NCI-H460 (cell line): ENCODE results near the gene SELPLG. TPM values are rescaled to one million over a fixed set of nuclear protein-coding genes. Genes with fewer than 3 reads are reported as not detected.
"Not testable (repeated sequence)": the region's sequence is repeated elsewhere in the genome, so short reads cannot be mapped to it uniquely, and the experiment has no call there.

ENCODE experiments used
- DNase-seq: peaks from one replicate; pipeline ENCODE4 v3.0.0-alpha.2; 2016; ENCODE audit warnings: low read depth; ENCODE audit errors: extremely low read depth
- total RNA-seq: library from RNA; depleted of rRNA; stranded (reverse); fragments of >200 nt; shearing (Covaris generic); gene quantifications from 2 replicates; pipeline ENCODE4 v1.2.3, GENCODE V29; 2014

The SELPLG gene
- total RNA-seq, 1 experiment from 2014 or later = not detected

DNA sequence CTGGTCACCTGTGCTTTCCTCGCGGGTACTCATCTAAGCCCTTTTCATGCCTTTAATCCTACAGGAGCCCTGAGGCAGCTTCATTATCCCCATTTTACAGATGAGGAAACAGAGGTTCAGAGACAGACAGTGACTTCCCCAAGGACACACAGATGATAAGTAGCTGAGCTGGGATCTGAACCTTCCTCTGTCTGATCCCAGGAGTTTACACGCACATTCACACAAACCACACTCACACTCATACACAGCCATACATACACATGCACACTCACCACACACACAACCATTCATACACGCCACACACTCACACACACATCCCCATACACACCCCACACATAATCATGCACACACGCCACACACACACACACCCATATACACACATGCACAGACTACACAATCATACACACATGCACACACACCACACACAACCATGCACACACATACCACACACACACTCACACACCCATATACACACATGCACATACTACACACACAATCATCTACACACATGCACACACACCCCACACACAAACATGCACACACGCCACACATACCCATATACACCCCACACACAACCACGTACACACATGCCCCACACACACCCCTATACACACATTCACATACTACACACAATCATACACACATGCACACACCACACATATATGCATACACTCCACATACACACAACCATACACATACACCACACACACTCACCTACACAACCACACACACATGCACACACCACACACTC, 38.6 kb downstream of the SELPLG start:
- DNase-seq = no peak

GRCh38 chr12:108594323-108594903, 39.3 kb downstream of the SELPLG start:
- no peak for DNase-seq

DNA sequence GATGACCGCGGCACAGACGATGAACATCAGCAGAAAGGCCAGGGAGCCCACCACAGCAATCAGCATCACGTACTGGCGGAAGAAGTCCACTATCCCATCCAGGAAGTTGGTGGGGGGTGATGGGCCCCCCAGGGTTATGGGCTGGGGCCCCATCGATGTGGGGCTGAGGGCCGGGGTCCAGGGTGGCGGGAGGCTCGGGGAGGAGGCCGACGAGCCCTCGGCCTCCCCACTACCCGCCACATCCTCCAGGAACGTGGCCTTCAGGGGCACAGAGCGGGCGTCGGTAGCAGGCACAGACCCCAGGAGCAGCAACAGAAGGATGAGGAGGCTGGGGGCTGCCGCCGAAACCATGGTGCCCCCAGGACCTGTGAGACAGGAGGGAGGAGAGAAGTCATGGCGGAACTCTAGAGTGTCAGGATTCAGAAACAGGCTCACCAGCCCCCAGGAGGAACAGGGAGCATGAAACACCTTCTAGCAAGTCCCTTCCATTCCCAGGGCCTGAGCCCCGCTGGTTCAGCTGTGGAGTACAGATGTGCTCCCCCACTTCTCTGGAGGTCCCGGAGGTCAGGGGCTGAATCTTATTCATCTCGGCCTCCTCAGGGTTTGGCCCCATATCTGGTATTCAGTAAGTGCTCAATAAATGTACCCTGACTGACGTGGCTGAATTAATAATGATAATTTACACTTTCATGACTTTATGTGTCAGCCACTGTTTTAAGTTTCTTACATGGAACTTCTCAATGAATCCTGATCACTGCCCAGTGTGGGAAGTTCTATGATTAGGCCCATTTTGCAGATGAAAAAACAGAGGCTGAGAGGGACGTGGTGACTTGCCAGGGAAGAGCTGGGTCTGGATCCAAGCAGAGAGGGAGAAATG, 41.4 kb downstream of the SELPLG start:
- no peak for DNase-seq

- DNase-seq = no peak
Measured at GRCh38 chr12:108591267-108591980, 42.3 kb downstream of the SELPLG start.

- DNase-seq = not testable (repeated sequence)
Measured at GRCh38 chr12:108590463-108590862, 43.2 kb downstream of the SELPLG start.

DNA sequence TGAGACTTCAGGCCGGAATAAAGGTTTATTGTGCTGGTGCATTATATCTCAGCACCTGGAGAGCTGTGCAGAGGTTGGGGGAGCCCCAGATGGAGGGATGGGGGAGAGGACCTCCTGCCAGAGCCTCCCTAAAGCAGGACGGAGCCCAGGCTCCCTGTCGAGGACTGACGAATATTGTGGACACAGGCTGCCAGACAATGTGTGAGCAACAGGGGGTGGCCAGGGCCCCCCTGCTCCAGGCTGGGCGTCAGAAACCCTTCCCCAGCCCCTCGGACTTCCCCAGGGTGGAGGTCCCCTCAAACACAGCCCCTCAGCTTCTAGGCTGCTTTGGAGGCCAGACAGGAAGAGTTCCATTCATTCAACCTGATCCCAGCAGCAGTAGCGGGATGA, 43.9 kb downstream of the SELPLG start:
- DNase-seq = no peak

DNA sequence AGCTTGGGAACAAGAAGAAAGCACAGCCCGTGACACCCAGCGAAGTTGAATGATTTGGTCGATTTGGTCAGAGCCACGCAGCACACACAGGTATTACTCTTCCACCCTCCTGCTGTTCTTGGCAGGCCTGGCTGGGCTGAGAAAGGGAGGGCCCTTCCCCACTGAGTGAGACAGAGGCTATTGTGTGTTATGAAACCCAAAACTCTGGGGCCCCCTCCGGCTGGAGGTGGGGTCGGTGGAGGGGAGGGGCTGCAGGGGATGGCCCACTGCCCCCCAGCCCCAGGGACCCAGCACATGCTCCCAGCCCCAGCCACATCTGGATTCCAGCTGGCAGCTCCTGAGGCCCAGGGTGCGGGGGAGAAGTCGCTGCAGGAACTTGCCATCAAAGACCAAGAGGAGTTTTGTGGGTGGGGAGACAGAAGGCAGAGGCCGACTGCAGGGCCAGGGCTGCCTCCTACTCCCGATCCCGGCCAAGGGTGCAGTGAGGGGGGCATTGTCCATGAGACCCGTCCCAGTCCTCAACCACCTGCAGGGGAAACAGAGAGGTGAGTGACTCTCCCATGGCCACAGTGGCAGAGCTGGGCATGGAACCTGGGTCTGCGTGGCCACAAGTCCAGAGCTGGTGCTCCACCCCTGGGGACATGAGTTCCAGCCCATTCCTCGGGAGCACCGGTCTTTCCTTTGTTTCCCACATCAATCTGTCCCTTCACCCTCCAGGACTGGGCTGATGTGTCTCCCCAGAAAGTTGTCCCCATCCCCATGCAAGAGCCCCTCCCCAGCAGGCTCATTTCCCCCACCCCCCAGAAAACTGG, 44.5 kb downstream of the SELPLG start:
- DNase-seq = no peak

DNA sequence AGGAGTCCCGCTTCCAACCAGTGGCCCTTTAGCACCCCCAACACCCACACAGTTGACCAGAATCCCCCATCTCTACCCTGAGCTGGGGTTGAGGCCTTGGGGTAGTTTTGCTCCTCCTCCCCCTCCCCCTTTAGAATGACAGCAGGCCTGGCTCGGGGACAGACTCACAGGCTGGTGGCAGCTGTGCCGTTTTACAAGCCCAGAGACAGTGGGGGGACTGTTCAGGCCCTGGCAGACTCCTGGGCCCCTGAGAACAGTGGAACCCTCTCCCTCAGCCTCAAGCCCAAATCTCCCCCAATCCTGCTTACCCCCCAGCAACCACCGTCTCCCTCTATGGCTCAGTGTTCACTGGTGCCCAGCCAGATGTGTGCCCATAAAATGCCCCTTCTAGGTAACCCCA, 45.9 kb downstream of the SELPLG start:
- DNase-seq = no peak

DNA sequence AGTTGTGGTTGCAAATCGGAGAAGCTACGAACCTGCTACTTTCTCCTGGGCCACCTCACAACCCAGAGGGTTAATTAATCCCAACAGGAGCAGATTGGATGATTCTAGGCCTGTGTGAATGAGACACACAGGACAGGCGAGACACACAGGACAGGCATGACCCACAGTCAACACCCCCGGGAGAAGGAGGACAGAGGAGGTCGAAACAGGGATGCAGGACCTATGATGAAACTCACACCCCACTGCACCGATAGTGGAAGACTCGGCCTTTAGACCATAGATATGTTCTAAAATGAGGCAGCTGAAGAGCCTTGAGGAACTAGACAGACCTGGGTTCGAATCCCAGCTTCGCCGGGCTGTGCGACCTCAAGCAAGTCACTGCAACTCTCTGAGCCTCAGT, 47.4 kb downstream of the SELPLG start:
- DNase-seq = no peak

- no peak for DNase-seq
Measured at GRCh38 chr12:108585864-108586263, 47.8 kb downstream of the SELPLG start.

DNA sequence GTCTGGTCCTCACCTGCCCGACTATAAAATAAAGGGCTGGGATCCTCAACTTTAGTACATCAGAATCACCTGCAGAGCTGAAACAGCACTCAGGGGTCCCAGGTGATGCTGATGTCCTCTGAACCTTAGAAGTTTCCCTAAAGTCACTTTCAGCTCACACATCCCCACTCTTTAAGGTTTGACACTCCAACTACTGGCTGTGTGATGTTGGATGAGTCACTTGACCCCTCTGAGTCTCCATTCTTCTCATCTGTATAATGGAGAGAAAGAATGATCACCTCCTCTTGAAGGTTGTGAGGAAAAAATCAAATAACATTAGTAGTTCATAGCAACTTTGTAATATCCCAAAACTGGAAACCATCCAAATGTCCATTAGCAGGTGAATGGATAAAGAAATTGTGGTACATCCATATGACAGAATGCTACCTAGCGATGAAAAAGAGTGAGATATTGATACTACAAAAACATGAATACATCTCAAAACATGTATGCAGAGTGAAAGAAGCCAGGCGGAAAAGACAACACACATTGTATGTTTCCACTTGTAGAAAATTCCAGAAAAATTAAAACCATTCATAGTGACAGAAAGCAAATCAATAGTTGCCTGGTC, 49.1 kb downstream of the SELPLG start:
- DNase-seq = no peak

DNA sequence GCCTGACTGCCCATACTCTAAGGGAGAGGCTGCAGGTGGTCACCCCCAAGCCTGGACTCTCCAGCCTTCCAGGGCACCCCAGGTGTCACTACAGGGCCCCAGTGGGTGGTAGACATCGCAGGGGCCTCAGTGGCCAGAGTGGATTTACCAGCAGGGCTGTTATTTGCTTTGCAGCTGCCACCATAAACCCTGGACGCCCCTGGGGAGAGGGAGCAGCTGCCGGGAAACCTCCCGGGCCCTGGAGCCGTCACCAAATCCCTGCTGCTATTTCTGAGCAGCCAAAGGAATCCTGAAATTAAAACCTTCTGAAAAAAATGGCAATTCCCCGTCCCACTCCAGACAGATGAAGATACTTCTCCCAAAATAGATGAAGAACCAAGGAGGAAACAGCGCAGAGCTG, 49.7 kb downstream of the SELPLG start:
- DNase-seq = no peak

DNA sequence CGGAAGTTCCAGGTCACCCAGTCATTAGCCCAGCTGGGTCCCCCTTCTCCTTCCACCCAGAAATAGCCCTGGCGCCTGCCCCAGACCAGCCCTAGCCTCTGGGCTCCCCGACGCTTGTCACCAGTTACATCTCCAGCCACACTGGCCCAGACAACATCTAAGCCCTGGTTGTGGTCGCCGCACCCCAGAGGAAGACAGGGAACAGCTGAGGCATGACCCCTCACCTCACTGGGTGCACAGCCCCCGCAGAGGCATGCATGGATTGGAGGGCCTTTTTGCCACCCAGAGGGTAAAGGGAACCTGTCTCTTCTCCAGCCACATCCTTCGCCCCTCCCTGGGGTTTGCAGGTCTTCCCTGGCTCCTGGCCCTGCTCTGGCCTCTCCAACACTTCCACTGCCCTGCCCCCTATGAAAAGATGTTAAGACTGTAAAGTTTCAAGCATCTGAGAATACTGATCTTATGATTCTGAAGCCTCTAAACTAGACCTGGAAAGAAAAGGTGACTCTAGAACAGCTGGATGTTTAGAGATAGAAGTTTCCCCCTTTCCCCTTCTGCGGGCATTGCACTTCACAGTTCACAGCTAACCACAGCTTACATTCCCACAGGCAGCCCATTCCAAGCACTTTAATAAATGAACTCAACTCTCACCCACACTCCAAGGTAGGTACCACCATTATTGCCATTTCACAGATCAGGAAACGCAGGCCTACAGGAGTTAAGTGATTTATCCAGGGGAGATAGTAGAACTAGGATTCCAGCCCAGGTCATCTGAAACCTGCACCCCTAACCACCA, 50.5 kb downstream of the SELPLG start:
- DNase-seq = no peak

GRCh38 chr12:108582509-108582908, 51.2 kb downstream of the SELPLG start:
- DNase-seq = no peak

DNA sequence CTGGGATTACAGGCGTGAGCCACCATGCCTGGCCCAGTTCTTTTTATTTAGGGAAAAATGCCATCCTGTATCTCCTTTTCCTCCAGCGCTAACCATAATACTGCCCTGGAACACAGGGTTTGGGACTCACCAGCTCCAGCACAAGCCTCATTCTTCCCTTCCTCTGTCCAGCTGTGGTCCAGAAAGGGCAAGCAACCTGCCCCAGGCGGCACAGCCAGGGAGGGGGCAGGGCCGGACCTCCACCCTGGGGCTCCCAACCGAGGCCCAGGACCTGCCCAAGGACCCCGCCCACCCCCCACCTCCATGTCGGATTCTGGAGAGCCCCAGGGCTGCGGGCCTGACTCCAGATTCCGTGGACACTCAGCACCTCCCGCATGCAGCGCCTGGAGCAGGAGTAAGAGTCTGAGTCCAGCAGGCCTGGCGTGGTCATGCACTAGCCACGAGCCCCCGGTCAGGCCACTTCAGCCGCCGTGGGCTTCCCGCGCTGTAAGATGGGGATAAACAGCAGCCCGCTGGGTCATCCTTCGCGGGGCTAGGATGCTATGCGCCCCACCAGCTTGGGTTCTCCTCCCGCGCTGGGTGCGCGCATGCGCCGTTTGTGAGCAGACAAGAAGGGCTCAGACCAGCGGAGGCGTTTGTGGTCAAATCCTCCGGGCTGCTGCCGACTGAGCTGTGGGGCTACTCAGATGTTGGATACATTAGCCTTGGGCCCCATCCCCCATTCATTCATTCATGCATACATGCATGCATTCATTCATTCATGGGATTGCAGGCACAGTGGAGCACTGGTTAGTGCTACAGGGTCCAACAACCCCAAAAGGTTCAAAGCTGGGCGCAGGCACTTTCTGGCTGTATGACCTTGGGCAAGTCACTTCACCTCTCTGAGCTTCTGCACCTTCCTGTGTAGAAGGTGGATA, 52.1 kb downstream of the SELPLG start:
- no peak for DNase-seq

DNA sequence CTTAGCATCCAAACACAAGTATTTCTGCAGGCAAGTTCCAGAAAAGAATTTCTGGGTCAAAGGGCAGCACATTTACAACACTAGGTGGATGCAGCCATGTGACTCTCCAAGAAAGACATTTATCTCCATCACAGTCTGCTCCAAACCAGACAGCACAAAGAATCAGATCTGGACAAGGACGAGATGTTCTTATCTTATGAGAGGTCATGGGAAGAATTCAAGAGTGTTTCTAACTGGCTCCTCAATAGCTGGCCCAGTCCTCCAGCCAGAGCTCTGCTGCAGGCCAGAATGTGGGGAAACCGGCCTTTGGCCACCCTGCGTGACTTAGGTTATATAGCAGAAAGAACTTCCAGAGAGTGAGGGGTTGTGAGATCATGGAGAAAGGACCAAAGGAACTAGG, 53.2 kb downstream of the SELPLG start:
- no peak for DNase-seq

DNA sequence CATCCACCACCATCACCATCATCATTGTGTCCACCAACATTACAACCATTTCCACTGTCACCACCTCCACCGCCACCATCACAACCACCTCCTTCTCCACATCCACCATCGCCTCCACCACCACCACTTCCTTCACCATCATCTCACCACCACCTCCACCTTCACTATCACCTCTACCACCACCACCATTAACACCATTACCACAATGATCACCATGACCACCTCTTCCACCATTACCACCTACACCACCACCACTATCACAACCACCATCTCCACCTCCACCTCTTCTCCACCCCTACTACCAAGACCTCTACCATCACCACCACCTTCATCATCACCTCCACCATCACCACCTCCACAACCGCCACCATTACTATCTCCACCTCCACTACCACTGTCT, 54.9 kb downstream of the SELPLG start:
- no peak for DNase-seq

DNA sequence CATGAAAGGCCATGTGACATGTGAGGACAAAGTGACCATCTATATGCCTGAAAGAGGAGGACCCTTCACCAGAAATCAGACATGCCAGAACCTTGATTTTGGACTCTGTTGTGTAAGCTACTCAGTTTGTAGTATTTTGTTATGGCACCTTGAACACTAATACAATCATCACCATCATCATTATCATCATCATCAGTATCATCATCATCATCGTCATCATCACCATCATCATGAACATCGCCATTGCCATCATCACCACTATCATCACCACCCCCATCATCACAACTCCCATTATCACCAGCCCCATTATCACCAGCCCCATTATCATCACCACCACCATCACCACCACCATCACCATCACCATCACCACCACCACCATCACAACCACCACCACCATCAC, 55.4 kb downstream of the SELPLG start:
- no peak for DNase-seq
